ENCODE data around the gene NFKBIA. TPM values are rescaled to one million over a fixed set of nuclear protein-coding genes. Genes with fewer than 3 reads are reported as not detected.
A peak's percentile ranks its signal among the peaks of the same experiment; 100 is the strongest.

Gene NFKBIA
- total and polyA plus RNA-seq, 2 of the 8 experiments (the other 6 are each of a cell fraction or from before 2014, with no cell fraction given): 25.9 to 49.7 TPM

DNA sequence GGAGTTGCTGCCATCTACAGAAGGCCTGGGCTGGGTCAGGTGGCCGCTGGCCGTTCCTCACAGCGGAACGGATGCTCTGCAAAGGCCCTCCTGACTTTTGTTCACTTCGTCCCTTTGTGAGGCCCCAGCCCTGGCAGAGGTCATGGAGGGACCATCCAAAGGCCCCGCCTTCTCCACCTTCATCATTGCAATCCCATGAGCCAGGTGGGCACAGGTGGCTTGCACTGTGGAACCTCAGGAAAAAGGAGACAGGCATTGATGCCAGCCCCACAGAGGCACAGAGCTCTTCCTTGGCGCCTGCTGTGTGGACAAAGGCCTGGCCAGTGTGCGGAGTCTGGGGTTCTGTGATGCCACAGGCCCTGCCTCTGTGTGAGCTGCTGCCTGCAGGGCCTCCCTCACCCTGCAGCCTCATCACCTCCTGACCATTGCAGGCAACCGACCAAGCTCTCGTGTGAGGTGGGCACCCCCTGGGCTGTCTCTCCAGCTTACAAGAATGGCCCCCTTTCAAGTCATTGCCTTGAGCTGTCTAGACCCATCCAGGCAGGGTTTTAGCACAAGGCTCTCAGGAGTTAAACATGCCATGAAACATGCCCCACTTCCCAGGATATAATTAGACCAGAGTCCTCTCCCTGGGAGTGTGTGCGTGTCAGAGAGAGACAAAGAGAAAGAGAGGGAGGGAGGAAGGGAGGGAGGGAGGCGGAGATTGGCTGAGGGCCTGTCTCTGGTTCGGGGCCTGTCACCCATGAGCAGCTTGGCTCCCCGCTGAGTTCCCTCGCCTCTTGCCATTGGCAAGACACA is 19.3 kb downstream of the NFKBIA start:
- ChIA-PET POLR2A (ENCODE audit: partially characterized antibody) (interaction anchor here (0.9 to 2.1 kb wide), 3 partner anchors 17 to 403 kb away, joined by 3 to 5 read pairs (median 4); no protein-coding TSS in a partner anchor), CTCF (ENCODE audit: partially characterized antibody) (interaction anchor here (0.7 to 1.6 kb wide), 6 partner anchors 10 to 404 kb away, joined by 3 to 5 read pairs (median 4); no protein-coding TSS in a partner anchor)
- no peak overlapping the region for H3K9ac ChIP-seq (replicated peaks in 1 of 4; ENCODE audit: extremely low read depth in 1 of 4, low read depth in 3 of 4, low read length in 3 of 4)
- no peaks in the 10 kb centered on the region for H3K27me3 ChIP-seq (replicated peaks in 1 of 4; ENCODE audit: control insufficient read depth in 3 of 4, extremely low read depth in 1 of 4, insufficient read depth in 3 of 4, low read length in 3 of 4)
- no peak for FAIRE-seq
- no peak overlapping the region for H3K4ac ChIP-seq (replicated peaks; ENCODE audit: insufficient read length, low read depth, low read length)
- no peak overlapping the region for H3K56ac ChIP-seq (replicated peaks; ENCODE audit: insufficient read length, low read depth, low read length)
- H3K36me3 ChIP-seq (ENCODE audit: control insufficient read depth in 2 of 4, insufficient read depth in 4 of 4, low read length in 3 of 4): no peaks in the 10 kb centered on the region
- H3K79me1 ChIP-seq (ENCODE audit: low read depth, low read length): no peaks in the 10 kb centered on the region
- H3K23ac ChIP-seq (ENCODE audit: insufficient read length): no peak overlapping the region
- no peak overlapping the region for H2BK15ac ChIP-seq (ENCODE audit: low read length)
- no peak for DNase-seq (ENCODE audit: low read depth in 1 of 2, low spot score in 2 of 2)
- peak overlapping the region; percentile 45; the same call in 1 of the 2 replicates for H2BK5ac ChIP-seq (ENCODE audit: low read depth, low read length)
- peak overlapping the region; percentile 80; the same call in 1 of the 2 replicates for H2BK12ac ChIP-seq (ENCODE audit: low read depth, low read length)
- H2AK5ac ChIP-seq (ENCODE audit: low read depth, low read length): no peak overlapping the region
- H3K4me1 ChIP-seq (replicated peaks in 1 of 4; ENCODE audit: control insufficient read depth in 3 of 4, insufficient read depth in 4 of 4, low read length in 3 of 4): peaks cover 0 to 7% (median 2%) of the 10 kb centered on the region in 4 experiments; a peak in 4 of 7 replicates
- H3K18ac ChIP-seq (ENCODE audit: extremely low read depth, low read length): no peak overlapping the region
- no peak overlapping the region for H3K27ac ChIP-seq (ENCODE audit: low read depth, low read length)
- H2BK20ac ChIP-seq (ENCODE audit: low read length): no peak overlapping the region
- no peak overlapping the region for H4K91ac ChIP-seq (replicated peaks; ENCODE audit: insufficient read length, low read length)
- no peaks in the 10 kb centered on the region for H3K9me3 ChIP-seq (ENCODE audit: insufficient read depth in 2 of 2, low read depth in 1 of 2, low read length in 1 of 2)
- H3K4me2 ChIP-seq (ENCODE audit: insufficient read depth in 1 of 2, low read depth in 2 of 2, low read length in 2 of 2): no peak overlapping the region
- H3K14ac ChIP-seq (ENCODE audit: insufficient read length): no peak overlapping the region
- peak overlapping the region; percentile 52; the same call in 1 of the 2 replicates for H2AFZ ChIP-seq (ENCODE audit: low read length)
- H2BK120ac ChIP-seq (replicated peaks; ENCODE audit: low read depth, low read length): no peak overlapping the region
- no peaks in the 10 kb centered on the region for H3K79me2 ChIP-seq (ENCODE audit: control insufficient read depth in 1 of 2, insufficient read depth in 2 of 2, low read length in 2 of 2)
- 76% methylated on average over 13 of the region's 15 CpGs; no CpG with 5 or more reads in 1 of the 2 experiments for WGBS, 2 experiments (ENCODE audit: extremely low coverage in 1 of 2, insufficient coverage in 1 of 2, insufficient read length in 1 of 2, insufficient replicate concordance in 2 of 2, low coverage in 1 of 2, low lambda C conversion rate in 2 of 2, missing lambda C conversion rate in 1 of 2)
- H4K5ac ChIP-seq (ENCODE audit: insufficient read length, low read depth, low read length): no peak overlapping the region
- no peak overlapping the region for H4K8ac ChIP-seq (ENCODE audit: extremely low read depth, insufficient read depth, low read length)
- no peaks in the 10 kb centered on the region for H4K20me1 ChIP-seq (replicated peaks in 1 of 2; ENCODE audit: control insufficient read depth in 1 of 2, insufficient read depth in 2 of 2, low read length in 2 of 2)
- no peak overlapping the region for H3K4me3 ChIP-seq (ENCODE audit: extremely low read depth in 1 of 4, insufficient read depth in 2 of 4, low read depth in 3 of 4, low read length in 4 of 4)
- H3K23me2 ChIP-seq (ENCODE audit: low read depth, low read length): no peaks in the 10 kb centered on the region
- no peak for TF ChIP-seq BRCA1 (IDR thresholded peaks at IDR 0.05; ENCODE audit: low read depth, low read length)
- no peak for TF ChIP-seq CEBPB (IDR thresholded peaks at IDR 0.05; ENCODE audit: low read depth, low read length)
- TF ChIP-seq JUN (IDR thresholded peaks at IDR 0.05; ENCODE audit: low read depth, low read length): no peak
- no peak for TF ChIP-seq KDM4A (IDR thresholded peaks at IDR 0.05; ENCODE audit: low read depth, low read length, severe bottlenecking)
- TF ChIP-seq NANOG (IDR thresholded peaks at IDR 0.05; ENCODE audit: insufficient read depth, low read depth, low read length, poor library complexity, severe bottlenecking): no peak
- no peak for TF ChIP-seq TEAD4 (IDR thresholded peaks at IDR 0.05; ENCODE audit: low read depth, low read length)
- TF ChIP-seq, protein P1, sequence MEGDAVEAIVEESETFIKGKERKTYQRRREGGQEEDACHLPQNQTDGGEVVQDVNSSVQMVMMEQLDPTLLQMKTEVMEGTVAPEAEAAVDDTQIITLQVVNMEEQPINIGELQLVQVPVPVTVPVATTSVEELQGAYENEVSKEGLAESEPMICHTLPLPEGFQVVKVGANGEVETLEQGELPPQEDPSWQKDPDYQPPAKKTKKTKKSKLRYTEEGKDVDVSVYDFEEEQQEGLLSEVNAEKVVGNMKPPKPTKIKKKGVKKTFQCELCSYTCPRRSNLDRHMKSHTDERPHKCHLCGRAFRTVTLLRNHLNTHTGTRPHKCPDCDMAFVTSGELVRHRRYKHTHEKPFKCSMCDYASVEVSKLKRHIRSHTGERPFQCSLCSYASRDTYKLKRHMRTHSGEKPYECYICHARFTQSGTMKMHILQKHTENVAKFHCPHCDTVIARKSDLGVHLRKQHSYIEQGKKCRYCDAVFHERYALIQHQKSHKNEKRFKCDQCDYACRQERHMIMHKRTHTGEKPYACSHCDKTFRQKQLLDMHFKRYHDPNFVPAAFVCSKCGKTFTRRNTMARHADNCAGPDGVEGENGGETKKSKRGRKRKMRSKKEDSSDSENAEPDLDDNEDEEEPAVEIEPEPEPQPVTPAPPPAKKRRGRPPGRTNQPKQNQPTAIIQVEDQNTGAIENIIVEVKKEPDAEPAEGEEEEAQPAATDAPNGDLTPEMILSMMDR (IDR thresholded peaks at IDR 0.05; ENCODE audit: control extremely low read depth in 1 of 3, insufficient read depth in 1 of 3, low read depth in 1 of 3, low read length in 3 of 3): no peak
- TF ChIP-seq EZH2 (IDR thresholded peaks at IDR 0.05; ENCODE audit: low read depth, low read length, severe bottlenecking): no peak
- no peak for TF ChIP-seq BACH1 (IDR thresholded peaks at IDR 0.05; ENCODE audit: low read length)
- TF ChIP-seq POLR2AphosphoS5 (IDR thresholded peaks at IDR 0.05; ENCODE audit: low read depth, low read length): no peak

All from H1 (cell line).